ENCODE data around the gene PCSK4.

PCSK4 gene

DNA sequence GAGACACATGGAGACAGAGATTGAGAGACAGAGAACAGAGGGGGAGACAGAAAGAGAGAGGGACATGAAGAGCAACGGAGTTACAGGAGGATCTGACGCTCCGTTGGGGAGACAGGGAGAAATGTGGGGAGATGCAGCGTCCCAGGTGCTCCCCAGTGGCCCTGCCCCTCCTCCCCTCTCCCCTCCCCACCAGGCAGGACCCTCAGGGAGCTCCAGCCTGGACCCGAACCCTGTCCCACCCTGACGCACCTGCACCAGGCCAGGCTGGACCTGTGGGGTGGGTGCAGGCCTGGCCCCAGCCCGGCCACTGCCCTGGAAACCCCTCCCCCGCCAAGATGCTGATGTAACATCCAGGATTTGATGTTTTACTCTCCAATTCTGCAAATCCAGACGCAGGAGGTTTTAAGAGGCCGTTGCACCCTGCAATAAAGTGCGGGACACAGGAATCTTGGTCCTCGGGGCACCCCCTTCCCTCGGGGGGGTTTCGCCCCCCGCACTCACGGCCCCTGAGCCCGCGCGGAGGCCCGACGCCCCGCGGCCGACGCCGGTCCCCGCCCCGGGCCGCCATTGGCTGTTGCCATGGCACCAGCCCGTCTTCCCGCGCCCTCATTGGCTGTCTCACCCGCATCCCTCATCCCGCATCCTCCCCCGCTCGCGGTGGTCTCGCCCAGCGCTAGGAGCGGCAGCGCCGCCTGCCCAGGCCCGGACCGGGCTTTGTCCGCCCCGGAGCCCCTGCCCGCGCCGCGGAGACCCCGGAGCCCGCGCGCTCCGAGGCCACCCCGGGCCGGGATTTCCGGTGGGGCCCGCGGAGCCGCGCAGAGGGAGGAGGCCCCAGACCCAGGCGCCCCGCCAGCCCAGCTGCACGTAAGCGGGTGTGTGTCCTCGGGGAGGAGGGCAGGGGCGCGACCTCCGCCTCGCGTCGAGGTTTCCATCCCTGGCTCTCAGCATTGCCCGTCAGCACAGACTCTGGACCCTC lies 40.4 kb downstream of the PCSK4 start, which contains the start of gene APC2:
TSS of gene APC2 (plus strand) at position 655 of the 976 bp plus-strand sequence. CDS start 2,881 bp downstream, outside the sequence.
- ChIA-PET POLR2A (interaction anchor here (0.6 kb wide), 1 partner anchor 8 kb away, joined by 6 read pairs; no protein-coding TSS in a partner anchor), CTCF (interaction anchor here (1.3 kb wide), 1 partner anchor 96 kb away, joined by 3 read pairs; no protein-coding TSS in a partner anchor)
- TF ChIP-seq, protein P1, sequence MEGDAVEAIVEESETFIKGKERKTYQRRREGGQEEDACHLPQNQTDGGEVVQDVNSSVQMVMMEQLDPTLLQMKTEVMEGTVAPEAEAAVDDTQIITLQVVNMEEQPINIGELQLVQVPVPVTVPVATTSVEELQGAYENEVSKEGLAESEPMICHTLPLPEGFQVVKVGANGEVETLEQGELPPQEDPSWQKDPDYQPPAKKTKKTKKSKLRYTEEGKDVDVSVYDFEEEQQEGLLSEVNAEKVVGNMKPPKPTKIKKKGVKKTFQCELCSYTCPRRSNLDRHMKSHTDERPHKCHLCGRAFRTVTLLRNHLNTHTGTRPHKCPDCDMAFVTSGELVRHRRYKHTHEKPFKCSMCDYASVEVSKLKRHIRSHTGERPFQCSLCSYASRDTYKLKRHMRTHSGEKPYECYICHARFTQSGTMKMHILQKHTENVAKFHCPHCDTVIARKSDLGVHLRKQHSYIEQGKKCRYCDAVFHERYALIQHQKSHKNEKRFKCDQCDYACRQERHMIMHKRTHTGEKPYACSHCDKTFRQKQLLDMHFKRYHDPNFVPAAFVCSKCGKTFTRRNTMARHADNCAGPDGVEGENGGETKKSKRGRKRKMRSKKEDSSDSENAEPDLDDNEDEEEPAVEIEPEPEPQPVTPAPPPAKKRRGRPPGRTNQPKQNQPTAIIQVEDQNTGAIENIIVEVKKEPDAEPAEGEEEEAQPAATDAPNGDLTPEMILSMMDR (IDR thresholded peaks at IDR 0.05; ENCODE audit: control extremely low read depth, extremely low read depth, low read depth, missing control alignments) = no peak
- DNase-seq (ENCODE audit: extremely low spot score) = no peak

DNA sequence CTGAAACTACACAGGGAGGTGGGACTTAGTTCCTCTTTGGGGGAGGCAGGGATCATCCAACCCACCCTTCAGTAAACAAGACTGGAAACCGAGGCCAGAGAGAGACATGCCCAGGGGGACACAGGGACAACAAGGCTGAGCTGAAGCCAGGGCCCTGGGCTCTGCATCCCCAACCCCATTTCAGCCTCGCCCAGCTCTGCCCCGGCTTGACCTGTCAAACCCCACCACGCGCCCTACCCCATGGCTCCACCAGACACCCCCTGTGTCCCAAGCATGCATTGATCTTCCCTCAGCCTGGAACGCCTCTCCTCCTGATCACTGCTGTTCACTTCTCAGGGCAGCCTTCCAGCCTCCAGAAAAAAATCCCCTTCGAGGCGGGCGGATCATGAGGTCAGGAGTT lies 42.2 kb downstream of the PCSK4 start:
- no peak for DNase-seq (ENCODE audit: extremely low spot score)
- TF ChIP-seq, protein P1 (IDR thresholded peaks at IDR 0.05; ENCODE audit: control extremely low read depth, extremely low read depth, low read depth, missing control alignments) = no peak
- CTCF ChIA-PET = no interaction called here
- POLR2A ChIA-PET = no interaction called here

DNA sequence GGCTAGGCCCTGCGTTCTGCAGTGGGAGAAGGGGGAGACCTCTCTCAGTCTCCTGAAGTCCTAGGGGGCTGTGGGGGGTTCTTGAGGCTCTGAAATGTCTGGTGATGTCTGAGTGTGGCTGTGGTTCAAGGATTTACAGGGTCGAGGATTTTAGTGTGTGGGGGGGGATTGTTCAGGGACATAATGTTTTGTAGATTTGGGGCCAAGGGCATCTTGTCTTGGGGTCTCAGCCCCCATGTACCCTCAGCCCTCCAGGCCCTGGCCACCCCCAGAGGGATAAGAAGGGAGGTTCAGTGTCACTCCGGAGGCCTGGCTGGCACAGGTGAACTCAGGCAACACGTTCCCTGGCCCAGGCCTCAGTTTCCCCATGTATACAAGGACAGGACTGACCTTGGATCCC lies 42.6 kb downstream of the PCSK4 start:
- POLR2A ChIA-PET = no interaction called here
- TF ChIP-seq, protein P1 (IDR thresholded peaks at IDR 0.05; ENCODE audit: control extremely low read depth, extremely low read depth, low read depth, missing control alignments) = no peak
- CTCF ChIA-PET = no interaction called here
- no peak for DNase-seq (ENCODE audit: extremely low spot score)

DNA sequence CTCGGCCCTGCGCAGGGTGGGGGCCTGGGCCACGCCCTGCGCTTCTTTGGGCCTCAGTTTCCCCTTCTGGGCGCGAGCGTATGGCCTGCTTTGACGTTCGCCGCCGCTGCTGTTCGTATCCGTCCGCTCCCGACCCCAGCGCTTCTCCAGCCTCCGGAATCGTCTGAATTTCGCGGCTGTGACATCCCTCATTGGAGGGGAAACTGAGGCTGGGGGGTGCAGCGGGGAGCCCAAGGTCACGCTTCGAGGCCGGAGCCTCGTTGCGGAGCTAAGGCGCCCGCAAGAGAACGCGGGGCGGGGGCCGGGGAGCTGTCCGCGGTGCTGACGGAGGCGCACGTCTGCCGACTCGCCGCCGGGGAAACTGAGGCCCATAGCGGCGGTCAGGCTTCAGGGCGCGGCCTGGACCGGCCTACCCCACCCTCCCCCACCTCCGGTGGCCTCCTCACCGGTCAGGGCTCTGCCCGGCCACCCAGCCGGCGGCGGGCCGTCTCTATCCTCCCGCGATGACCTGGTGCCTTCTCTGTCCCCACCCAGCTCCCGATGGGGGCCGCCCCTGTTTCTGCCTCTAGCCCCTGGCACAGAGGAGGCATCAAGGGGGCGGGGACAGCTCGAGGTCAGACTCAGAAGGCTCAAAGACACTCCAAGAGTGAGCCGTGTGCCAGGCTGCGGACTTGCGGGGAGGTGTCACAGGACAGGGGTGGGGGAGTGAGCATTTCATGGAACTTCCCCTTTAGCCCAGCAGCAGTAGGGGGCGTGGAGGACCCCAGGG lies 43.3 kb downstream of the PCSK4 start:
- ChIA-PET CTCF (no interaction called here), POLR2A (interaction anchor here (0.5 kb wide), 1 partner anchor 14 kb away, joined by 3 read pairs; no protein-coding TSS in a partner anchor)
- DNase-seq (ENCODE audit: extremely low spot score) = no peak
- TF ChIP-seq, protein P1 (IDR thresholded peaks at IDR 0.05; ENCODE audit: control extremely low read depth, extremely low read depth, low read depth, missing control alignments) = no peak

DNA sequence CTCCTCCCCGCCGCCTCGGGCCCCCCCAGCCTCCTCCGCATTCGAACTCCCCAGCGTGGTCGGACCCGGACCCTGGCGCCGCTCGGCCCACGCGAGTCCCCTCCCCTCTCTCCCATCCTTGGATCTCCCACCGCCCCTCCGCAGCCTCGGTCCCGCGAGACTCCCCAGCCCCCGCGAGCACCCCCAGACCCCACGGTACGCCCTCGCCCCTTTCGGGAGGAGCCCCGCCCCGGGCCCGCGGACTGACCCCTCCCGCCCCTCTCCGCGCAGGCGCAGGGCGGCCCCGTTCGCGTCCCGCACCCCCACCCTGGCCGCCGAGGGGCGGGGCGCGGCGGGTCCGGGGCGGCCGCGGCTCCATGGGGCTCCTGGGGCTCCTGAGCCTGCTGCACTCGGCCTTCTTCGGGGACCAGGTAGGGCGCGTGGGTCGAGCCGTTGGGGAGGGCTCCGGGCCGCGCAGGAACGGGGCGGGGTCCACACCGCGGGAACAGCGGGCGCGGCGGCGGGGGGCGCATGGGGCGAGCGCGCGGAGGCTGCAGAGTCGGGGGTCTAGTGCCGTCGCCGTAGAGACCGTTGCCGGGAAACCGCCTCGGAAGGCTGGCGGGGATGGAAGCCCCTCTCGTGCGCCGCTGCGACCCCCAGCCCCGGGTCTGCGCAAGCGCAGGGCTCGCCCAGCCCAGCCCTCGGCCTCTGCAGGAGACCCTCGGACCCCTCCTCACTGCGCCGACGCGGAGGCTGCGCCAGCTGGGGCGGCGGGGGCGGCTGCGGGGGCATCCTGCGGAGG lies 44.0 kb downstream of the PCSK4 start:
- TF ChIP-seq, protein P1 (IDR thresholded peaks at IDR 0.05; ENCODE audit: control extremely low read depth, extremely low read depth, low read depth, missing control alignments) = no peak
- POLR2A ChIA-PET = no interaction called here
- CTCF ChIA-PET = interaction anchor here (0.8 to 5.0 kb wide), 9 partner anchors 8 to 227 kb away, joined by 3 to 25 read pairs (median 6); no protein-coding TSS in a partner anchor

More for the DNA sequence above, 44.0 kb downstream of the PCSK4 start:
- no peak for DNase-seq (ENCODE audit: extremely low spot score)
